SH-SY5Y (cell line): ENCODE results near the gene PRDM2.

Experiments
- GATA2 ChIP-seq: IDR thresholded peaks from 2 replicates; pipeline ENCODE4 v1.6.1; 2011; ENCODE audit warnings: mild to moderate bottlenecking, low read depth, low read length
- GATA3 ChIP-seq: IDR thresholded peaks from 2 replicates; pipeline ENCODE4 v1.6.1; 2011; ENCODE audit warnings: low read depth, mild to moderate bottlenecking, low read length, moderate library complexity

DNA sequence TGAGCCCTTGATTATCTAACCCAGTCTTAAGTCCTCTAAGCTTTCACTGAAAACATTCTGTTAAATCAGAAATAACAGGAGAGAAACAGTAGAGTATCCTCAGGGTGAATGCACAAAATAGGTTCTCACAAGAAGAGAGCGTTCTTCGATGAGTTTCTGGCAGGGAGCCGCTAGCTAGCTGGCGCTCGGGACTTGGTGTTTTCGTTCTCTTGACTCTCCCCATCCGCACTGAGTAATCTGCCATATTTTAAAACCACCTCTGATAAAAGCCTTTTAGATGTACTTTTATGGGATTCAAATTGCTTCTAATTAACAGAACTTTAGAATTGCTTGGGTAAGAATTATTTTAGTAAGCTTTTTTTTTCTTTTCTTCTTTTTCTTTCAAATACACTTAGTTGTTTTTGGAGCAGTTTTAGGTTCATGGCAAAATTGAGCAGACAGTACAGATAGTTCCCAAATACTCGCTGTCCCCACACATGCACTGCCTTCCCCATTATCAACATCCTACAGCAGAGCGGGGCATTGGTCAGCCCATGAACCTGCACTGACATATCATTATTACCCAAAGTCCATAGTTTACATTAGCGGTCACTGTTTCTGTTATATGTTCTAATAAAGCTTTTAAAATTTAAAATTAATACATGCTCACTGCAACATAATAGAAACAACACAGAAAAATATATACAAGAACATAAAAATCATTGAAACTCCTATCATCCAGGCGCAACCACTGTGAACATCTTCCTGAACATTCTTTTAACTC lies 35.4 kb downstream of the PRDM2 start:
- no peak for TF ChIP-seq GATA2
- TF ChIP-seq GATA3 = no peak
